HG03064 (cell line): ENCODE results near the gene PIGB.
"Not testable (repeated sequence)": the region's sequence is repeated elsewhere in the genome, so short reads cannot be mapped to it uniquely, and the experiment has no call there.

Source experiments
- ATAC-seq: cut with Tn5 transposase; IDR thresholded peaks from one replicate; pipeline ENCODE4 v1.9.1; 2021; ENCODE audit warnings: low read depth; ENCODE audit not compliant: unreplicated experiment

PIGB gene

GRCh38 chr15:55290528-55291057, 28.4 kb upstream of the PIGB start:
- ATAC-seq, result peak; percentile 77

GRCh38 chr15:55297315-55297714, 21.7 kb upstream of the PIGB start:
- ATAC-seq, result no peak

GRCh38 chr15:55302801-55303200, 16.2 kb upstream of the PIGB start:
- ATAC-seq, result not testable (repeated sequence)

GRCh38 chr15:55319537-55320237, 665 bp downstream of the PIGB start:
- peak; percentile 39 for ATAC-seq

GRCh38 chr15:55320238-55320550, 1.2 kb downstream of the PIGB start:
- ATAC-seq, result no peak

- no peak for ATAC-seq
Measured at GRCh38 chr15:55320963-55321362, 1.9 kb downstream of the PIGB start.

- ATAC-seq, result no peak
Measured at GRCh38 chr15:55322467-55322866, 3.4 kb downstream of the PIGB start.

- no peak for ATAC-seq
Measured at GRCh38 chr15:55327387-55327786, 8.4 kb downstream of the PIGB start.

GRCh38 chr15:55334371-55334770, 15.3 kb downstream of the PIGB start:
- ATAC-seq, result no peak

- no peak for ATAC-seq
Measured at GRCh38 chr15:55334997-55335396, 16.0 kb downstream of the PIGB start.

GRCh38 chr15:55337160-55337559, 18.1 kb downstream of the PIGB start:
- ATAC-seq, result no peak

GRCh38 chr15:55343168-55343567, 24.1 kb downstream of the PIGB start:
- no peak for ATAC-seq

- ATAC-seq, result no peak
Measured at GRCh38 chr15:55344206-55344605, 25.2 kb downstream of the PIGB start.

GRCh38 chr15:55348281-55348778, 29.3 kb downstream of the PIGB start:
- ATAC-seq, result no peak

- no peak for ATAC-seq
Measured at GRCh38 chr15:55349282-55349681, 30.3 kb downstream of the PIGB start.

GRCh38 chr15:55353025-55353424, 34.0 kb downstream of the PIGB start:
- no peak for ATAC-seq

- no peak for ATAC-seq
Measured at GRCh38 chr15:55356985-55357585, 38.1 kb downstream of the PIGB start.

GRCh38 chr15:55357774-55358173, 38.8 kb downstream of the PIGB start:
- ATAC-seq, result no peak

- ATAC-seq, result no peak
Measured at GRCh38 chr15:55358471-55358870, 39.4 kb downstream of the PIGB start.

- ATAC-seq, result no peak
Measured at GRCh38 chr15:55360256-55360655, 41.2 kb downstream of the PIGB start.

GRCh38 chr15:55361048-55361447, 42.0 kb downstream of the PIGB start:
- no peak for ATAC-seq

GRCh38 chr15:55362641-55363040, 43.6 kb downstream of the PIGB start:
- no peak for ATAC-seq
